ENCODE data around the gene METTL4. TPM values are rescaled to one million over a fixed set of nuclear protein-coding genes. Genes with fewer than 3 reads are reported as not detected.

METTL4 gene
- total and polyA plus RNA-seq, 7 donors: 4.2 to 9.6 (median 5.8) TPM

- Histone ChIP-seq H3K4me3 (no peak overlapping the region), H3K27ac (no peak overlapping the region), H3K27me3 (peaks cover 0 to 4% (median 0%) of the 10 kb centered on the region in 3 donors), H3K4me1 (peaks cover 0 to 23% (median 18%) of the 10 kb centered on the region in 4 donors), H3K9me3 (no peaks in the 10 kb centered on the region), H3K36me3 (no peaks in the 10 kb centered on the region)
- 17 to 54% methylated on average over 2 of the region's 2 CpGs for WGBS, 2 donors
- DNase-seq: no peak
- no peak for TF ChIP-seq CTCF (IDR thresholded peaks at IDR 0.05)
- no peak for TF ChIP-seq POLR2AphosphoS5 (IDR thresholded peaks at IDR 0.05)
- TF ChIP-seq POLR2A (IDR thresholded peaks at IDR 0.05): no peak
- intact Hi-C loops (cut with DNase I): no loop called here
Measured at GRCh38 chr18:2573408-2573807, 2.1 kb upstream of the METTL4 start.

GRCh38 chr18:2572892-2573291 is 1.6 kb upstream of the METTL4 start:
- H3K4me3 ChIP-seq: no peak overlapping the region
- no peaks in the 10 kb centered on the region for H3K9me3 ChIP-seq
- peaks cover 0 to 23% (median 18%) of the 10 kb centered on the region in 4 donors for H3K4me1 ChIP-seq
- peaks cover 0 to 4% (median 0%) of the 10 kb centered on the region in 3 donors for H3K27me3 ChIP-seq
- no peak overlapping the region for H3K27ac ChIP-seq
- DNase-seq: no peak
- no peaks in the 10 kb centered on the region for H3K36me3 ChIP-seq
- 53 to 55% methylated on average over 5 of the region's 5 CpGs for WGBS, 2 donors
- intact Hi-C loops (cut with DNase I): no loop called here
- no peak for TF ChIP-seq CTCF (IDR thresholded peaks at IDR 0.05)
- no peak for TF ChIP-seq POLR2A (IDR thresholded peaks at IDR 0.05)
- no peak for TF ChIP-seq EP300 (IDR thresholded peaks at IDR 0.05)
- TF ChIP-seq POLR2AphosphoS5 (IDR thresholded peaks at IDR 0.05): no peak

GRCh38 chr18:2572171-2572569 is 865 bp upstream of the METTL4 start:
- peaks cover 0 to 2% (median 0%) of the 10 kb centered on the region in 4 donors for H3K36me3 ChIP-seq
- peaks cover 0 to 4% (median 0%) of the 10 kb centered on the region in 3 donors for H3K27me3 ChIP-seq
- peaks cover 0 to 23% (median 18%) of the 10 kb centered on the region in 4 donors for H3K4me1 ChIP-seq
- H3K27ac ChIP-seq: no peak overlapping the region
- TF ChIP-seq EP300 (IDR thresholded peaks at IDR 0.05) (no peak), POLR2AphosphoS5 (IDR thresholded peaks at IDR 0.05) (no peak), POLR2A (IDR thresholded peaks at IDR 0.05) (no peak), CTCF (IDR thresholded peaks at IDR 0.05) (no peak)
- WGBS, 2 donors: 0 to 3% methylated on average over 1 of the region's 1 CpG
- intact Hi-C loops (cut with DNase I): no loop called here
- no peak overlapping the region for H3K4me3 ChIP-seq
- no peak for DNase-seq
- H3K9me3 ChIP-seq: no peaks in the 10 kb centered on the region

- 0% methylated on average over 16 of the region's 16 CpGs for WGBS, 2 donors
- intact Hi-C loops (cut with DNase I): loop anchor here (1.0 kb wide), 1 partner anchor 85 kb away; the partner anchor contains the start of gene SMCHD1
- Histone ChIP-seq H3K4me1 (peaks cover 0 to 23% (median 18%) of the 10 kb centered on the region in 4 donors), H3K4me3 (peak overlapping the region; percentile 65 to 70 (median 67)), H3K27me3 (peaks cover 0 to 4% (median 0%) of the 10 kb centered on the region in 3 donors), H3K9me3 (no peaks in the 10 kb centered on the region), H3K27ac (peak overlapping the region; percentile 93 to 96 (median 94)), H3K36me3 (peaks cover 0 to 9% (median 0%) of the 10 kb centered on the region in 4 donors)
- DNase-seq: peak; percentile 82
- no peak for TF ChIP-seq POLR2AphosphoS5 (IDR thresholded peaks at IDR 0.05)
- no peak for TF ChIP-seq EP300 (IDR thresholded peaks at IDR 0.05)
- TF ChIP-seq CTCF (IDR thresholded peaks at IDR 0.05): no peak
- TF ChIP-seq POLR2A (IDR thresholded peaks at IDR 0.05): no peak
Measured at GRCh38 chr18:2570772-2571199, 519 bp downstream of the METTL4 start.
